GM21786 (cell line): ENCODE measurements around the gene LFNG.
A peak's percentile ranks its signal among the peaks of the same experiment; 100 is the strongest.

Experiments
- ATAC-seq: cut with Tn5 transposase; IDR thresholded peaks from one replicate; pipeline ENCODE4 v1.9.1; 2021; ENCODE audit not compliant: unreplicated experiment

LFNG gene

DNA sequence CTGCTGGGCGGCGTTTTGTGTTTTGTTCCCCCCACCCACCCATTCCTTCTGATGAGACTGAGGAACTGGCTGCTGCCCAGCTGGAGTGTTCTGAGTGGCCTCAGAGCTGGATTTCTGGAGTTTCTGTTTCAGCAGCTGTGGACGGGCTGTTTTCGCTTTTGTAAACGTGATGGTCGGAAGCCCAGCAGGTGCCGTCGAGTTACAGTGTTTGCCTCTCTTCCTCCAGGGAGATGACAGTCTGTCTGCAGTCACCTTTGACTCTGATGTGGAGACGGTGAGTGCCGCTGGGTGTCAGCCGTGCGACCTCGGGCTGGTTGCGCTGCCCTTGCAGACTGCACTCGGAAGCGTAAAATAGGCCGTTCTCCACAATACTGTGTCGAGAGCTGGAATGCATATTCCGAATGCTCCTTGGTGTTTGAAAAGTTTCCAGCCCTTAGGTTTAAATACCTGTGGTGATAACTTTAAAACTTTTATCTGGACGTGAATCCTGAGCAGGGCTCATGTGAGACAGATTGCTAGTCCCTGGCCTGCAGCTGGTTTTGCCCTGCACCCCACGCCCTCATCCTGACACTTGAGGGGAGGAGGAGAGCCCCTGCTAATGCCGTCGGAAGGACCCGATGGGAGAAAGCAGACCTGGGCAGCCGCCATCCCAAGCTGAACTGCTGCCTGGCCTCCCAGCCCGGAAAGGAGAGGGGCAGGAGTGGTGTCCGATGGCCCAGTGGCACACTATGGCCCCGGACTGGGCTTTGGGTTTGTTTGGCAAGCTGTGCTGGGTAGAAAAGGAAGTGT, 47.5 kb downstream of the LFNG start:
- ATAC-seq = peak; percentile 89

- no peak for ATAC-seq
Measured at GRCh38 chr7:2567679-2568278, 48.2 kb downstream of the LFNG start.

- ATAC-seq = no peak
Measured at GRCh38 chr7:2568521-2569223, 49.1 kb downstream of the LFNG start.

DNA sequence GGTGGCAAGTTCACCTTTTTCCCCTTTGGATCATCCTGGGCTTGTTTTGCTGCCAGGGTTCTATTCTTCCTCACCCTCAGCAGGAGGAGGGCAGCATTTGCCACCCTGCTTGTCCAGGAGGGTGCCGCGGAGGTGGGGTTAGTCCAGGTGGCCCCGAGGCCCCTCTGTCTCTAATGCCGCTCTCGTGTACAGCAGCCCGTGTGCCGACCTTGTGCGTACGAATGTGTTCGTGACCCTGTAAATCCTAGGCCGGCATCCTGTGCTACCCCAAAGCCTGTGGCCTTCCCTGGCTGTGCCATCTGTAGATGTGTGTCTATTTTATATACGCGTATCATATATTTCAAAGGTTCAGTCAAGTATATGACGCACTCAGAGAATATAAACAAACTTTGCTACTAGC, 49.8 kb downstream of the LFNG start:
- no peak for ATAC-seq

DNA sequence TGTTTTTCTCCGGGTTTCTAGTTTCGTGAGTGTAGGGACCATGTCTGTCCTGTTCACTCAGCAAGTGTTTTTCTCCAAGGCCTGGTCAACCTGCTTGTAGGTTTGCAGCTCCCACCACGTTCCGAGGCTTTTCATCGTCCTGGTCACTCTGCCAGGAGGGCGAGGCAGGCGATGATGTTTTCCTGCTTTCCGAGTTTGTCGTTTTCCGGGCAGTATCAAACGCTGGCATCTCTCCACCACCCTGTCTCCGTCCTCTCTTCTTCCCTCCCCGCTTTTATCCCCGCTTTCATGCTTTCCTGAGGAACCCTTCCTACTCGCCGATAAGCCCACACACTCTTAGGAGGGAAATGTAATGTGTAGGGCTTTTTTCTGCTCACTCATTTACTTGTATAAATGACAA, 50.4 kb downstream of the LFNG start:
- no peak for ATAC-seq

DNA sequence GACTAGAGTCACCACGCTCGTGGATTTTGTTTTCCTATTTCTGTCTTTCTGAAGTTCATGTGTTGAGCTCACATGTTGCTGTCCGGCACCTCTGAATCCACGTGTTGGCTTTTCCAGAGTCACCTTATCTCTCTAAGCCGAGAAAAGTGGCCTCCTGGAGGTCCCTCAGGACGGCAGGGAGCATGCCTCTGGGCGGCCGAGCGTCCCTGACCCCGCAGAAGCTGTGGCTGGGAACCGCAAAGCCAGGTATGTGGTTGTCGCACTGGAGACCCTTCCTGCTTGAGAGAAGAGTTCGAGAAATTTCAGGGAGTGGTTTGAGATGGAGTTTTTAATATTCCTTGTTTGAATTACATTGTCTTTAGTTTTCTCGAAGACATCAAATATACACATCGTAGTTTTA, 51.8 kb downstream of the LFNG start:
- no peak for ATAC-seq

DNA sequence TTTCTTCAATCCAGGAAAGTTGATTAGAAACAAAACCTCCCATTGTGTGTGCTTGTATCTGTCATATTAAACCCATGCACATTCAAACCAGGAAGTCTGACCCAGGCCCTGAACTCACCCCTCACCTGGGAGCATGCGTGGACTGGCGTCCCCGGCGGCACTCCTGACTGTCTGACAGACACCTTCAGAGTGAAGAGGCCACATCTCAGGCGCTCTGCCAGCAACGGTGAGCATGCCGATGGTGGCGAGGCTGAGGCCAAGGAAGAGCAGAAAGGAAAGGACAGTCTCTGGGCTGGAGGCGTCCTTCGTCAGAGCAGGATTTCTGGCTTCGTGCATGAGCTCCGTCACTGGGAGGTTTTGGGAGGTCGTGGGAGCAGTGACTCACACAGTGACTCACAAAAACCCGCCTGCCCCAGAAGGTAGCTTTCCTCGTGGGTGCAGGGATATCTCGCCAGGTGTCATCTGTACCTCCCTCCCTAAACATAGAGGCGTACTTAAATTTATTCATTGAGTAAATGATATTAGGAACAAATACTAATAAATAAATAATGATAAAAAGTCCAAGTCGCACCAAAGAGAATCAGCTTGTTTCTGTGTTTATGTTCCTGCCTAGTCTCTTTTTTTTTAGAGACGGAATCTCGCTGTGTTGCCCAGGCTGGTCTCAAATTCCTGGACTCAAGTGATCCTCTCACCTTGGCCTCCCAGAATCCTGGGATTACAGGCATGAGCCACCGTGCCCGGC, 52.7 kb downstream of the LFNG start:
- no peak for ATAC-seq

DNA sequence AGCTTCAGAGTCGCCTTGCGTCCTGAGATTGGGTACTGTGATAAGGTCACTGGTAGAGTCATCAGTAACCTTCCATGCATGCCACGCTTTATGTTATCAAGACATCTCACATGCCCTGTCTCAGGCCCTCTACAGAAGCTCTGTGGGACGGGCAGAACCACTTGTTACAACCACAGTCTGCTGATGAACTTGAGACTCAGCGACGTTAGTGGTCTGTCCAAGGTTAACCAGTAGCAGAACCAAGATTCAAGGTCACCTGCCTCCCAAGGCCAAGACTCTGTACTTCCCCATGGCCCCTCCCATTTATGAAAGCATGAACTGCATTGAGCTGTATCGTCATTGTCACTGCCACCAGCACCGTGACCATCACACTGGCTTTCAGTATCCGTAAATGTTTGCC, 54.2 kb downstream of the LFNG start:
- ATAC-seq = no peak

GRCh38 chr7:2575046-2575732, 55.6 kb downstream of the LFNG start:
- ATAC-seq = no peak

GRCh38 chr7:2575733-2576340, 56.3 kb downstream of the LFNG start:
- no peak for ATAC-seq

DNA sequence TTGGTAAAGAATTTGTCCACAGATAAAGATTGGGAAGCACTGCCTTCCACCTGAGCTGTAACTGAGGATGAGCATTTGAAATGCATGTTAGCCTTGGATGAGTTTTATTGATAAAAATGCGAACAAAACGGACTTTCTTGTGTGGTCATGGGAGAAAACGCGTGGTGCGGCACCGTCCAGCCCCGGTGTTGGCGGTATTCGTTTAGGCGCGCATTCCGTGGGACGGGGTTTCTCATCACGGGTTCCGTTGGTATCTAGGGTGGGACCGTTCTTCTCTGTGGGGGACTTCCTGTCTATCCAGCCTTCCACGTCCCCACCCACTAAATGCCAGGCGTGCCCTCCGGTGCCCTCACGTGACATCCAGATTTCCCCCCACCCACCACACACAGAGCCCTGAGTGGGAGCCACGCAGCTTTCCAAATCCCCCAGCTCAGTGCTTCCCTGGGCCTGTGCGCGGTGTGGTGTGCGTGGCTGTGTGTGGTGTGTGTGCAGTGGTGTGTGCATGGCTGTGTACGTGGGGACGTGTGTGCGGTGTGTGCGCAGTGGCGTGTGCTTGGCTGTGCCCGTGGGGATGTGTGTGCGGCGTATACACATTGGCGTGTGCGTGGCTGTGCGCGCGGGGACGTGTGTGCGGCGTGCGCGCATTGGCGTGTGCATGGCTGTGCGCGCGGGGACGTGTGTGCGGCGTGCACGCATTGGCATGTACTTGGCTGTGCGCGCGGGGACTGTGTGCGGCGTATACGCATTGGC, 57.3 kb downstream of the LFNG start:
- ATAC-seq = no peak
